AG08396 (cell line): ENCODE measurements around the gene PACRG.
A peak's percentile ranks its signal among the peaks of the same experiment; 100 is the strongest.
"Not testable (repeated sequence)": the region's sequence is repeated elsewhere in the genome, so short reads cannot be mapped to it uniquely, and the experiment has no call there.

Experiments
- DNase-seq: peaks from one replicate; pipeline ENCODE4 v3.0.0; 2012; ENCODE audit warnings: low spot score, mixed read lengths

The PACRG gene

GRCh38 chr6:162727322-162728182, at the start of gene PACRG, which contains the start of gene PRKN:
Gene PACRG, plus strand, starts transcription at chr6:162727974.
Gene PRKN, minus strand, starts transcription at chr6:162727766.
- peak; percentile 99 for DNase-seq

DNA sequence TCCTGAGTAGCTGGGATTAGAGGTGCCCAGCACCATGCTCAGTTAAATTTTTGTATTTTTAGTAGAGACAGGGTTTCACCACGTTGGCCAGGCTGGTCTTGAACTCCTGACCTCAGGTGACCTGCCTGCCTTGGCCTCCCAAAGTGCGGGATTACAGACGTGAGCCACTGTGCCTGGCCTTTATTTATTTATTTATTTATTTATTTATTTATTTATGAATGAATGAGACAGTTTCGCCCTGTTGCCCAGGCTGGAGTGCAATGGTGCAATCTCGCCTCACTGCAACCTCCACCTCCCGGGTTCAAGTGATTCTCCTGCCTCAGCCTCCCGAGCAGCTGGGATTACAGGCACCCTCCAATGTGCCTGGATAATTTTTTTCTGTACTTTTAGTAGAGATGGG, 48.9 kb upstream of the PACRG start:
- not testable (repeated sequence) for DNase-seq

- no peak for DNase-seq
Observed at GRCh38 chr6:162679681-162680080, 48.1 kb upstream of the PACRG start.

DNA sequence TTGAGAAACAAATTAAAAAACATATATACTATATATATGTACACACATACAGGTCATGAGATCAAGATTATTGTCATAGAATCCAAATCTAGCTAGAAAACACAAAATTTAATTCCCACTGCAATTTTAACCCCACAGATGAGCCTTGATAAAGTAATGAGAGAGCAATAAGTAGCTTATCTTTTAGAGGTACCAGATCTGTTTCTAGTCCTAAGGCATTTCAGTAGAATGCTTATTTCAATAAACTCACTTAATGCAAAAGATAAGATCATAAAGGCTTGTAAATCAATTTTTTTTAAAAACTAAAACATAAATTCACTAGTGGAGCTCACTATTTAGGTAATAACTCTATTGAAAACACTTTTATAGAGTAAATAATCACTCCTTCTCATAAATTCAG, 47.4 kb upstream of the PACRG start:
- DNase-seq, result no peak

GRCh38 chr6:162680871-162681270, 46.9 kb upstream of the PACRG start:
- DNase-seq, result no peak

- no peak for DNase-seq
Observed at GRCh38 chr6:162681447-162681846, 46.3 kb upstream of the PACRG start.

- DNase-seq, result no peak
Observed at GRCh38 chr6:162683135-162683534, 44.6 kb upstream of the PACRG start.

DNA sequence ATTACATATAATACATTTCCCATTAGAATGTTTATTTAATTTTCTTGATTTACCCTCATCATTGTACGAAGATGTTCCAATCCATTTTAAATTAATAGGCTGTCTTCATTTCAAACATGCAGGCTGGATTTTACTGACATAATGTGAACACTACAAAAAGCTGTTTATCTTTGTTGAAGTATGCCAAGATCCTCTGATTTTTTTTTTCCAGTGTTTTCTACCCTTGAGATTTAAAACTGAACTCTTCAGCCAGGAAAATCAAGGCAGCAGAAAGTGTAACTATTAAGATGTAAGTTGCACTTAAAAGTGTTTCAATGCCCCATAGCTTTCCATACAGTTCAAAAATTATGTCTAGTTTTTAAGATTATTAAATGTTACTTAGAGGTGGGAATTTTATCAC, 43.7 kb upstream of the PACRG start:
- no peak for DNase-seq

- DNase-seq, result no peak
Observed at GRCh38 chr6:162684961-162685360, 42.8 kb upstream of the PACRG start.

- no peak for DNase-seq
Observed at GRCh38 chr6:162685586-162685985, 42.2 kb upstream of the PACRG start.

DNA sequence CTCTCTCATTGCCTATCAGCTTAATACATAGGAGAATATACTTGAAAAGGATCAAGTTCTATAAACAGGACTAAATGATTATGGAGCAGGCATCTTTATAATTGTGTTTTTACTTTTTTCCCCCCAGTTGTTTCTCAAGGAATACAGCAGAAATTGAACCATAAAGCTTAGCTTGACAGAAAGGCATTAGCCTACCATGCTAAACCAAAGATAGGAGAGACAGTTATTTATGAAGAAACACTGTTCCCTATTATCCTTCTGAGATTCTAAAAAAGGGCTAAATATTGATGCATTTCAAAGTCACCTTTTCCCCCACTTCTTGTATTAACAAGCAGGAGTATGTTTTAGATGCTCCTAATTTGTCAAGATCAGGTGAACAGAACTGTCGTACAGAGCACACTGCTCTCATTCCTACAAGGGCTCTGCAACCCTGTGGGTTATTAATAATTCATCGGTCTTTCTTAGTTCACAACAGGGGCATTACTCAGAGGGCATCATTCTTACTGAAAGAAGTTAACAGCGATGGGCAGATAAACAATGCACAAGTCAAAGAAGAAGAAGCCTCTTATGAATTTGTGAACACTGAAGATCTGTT, 38.9 kb upstream of the PACRG start:
- DNase-seq, result no peak

- DNase-seq, result no peak
Observed at GRCh38 chr6:162690158-162690557, 37.6 kb upstream of the PACRG start.

GRCh38 chr6:162697872-162698403, 29.8 kb upstream of the PACRG start:
- no peak for DNase-seq

- DNase-seq, result no peak
Observed at GRCh38 chr6:162698440-162698839, 29.3 kb upstream of the PACRG start.

- DNase-seq, result no peak
Observed at GRCh38 chr6:162699961-162700360, 27.8 kb upstream of the PACRG start.

DNA sequence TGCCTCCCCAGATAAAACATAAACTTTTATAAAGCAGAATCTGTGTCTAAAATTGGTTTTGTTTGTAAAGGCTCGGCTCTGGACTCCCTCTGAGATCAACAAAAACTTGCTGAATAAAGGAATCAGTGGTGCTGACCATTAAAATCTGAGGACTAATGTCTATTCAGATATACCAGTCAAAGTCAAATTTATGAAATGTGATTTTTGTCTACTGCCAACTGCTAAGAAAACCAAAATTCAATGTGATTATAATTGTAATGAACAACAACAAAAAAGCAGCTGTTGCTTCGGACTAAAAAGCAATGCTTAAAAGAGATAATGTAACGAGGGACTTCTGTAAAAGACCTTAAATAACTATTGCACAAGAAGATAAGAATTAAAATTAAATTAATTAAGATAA, 26.8 kb upstream of the PACRG start:
- no peak for DNase-seq

GRCh38 chr6:162701551-162701950, 26.2 kb upstream of the PACRG start:
- DNase-seq, result no peak

DNA sequence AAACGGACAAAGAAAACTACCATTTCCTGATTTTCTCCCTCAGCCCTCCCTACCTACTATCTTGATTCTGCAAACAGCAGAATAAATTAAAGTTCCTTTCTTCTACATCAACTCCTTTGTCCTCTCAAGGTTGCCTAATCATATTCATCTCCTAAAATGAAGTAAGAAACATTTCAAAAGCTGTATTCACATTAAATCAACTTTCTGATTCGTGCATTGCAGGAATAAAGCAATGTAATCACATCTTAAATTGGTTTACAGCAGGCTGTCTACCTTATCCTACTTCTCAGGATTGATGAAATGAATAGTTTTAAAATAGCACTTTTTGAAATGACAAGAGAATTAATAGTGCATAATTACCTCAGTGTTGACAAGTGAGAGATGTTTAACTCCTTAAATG, 25.3 kb upstream of the PACRG start:
- no peak for DNase-seq

- DNase-seq, result no peak
Observed at GRCh38 chr6:162704001-162704400, 23.8 kb upstream of the PACRG start.

DNA sequence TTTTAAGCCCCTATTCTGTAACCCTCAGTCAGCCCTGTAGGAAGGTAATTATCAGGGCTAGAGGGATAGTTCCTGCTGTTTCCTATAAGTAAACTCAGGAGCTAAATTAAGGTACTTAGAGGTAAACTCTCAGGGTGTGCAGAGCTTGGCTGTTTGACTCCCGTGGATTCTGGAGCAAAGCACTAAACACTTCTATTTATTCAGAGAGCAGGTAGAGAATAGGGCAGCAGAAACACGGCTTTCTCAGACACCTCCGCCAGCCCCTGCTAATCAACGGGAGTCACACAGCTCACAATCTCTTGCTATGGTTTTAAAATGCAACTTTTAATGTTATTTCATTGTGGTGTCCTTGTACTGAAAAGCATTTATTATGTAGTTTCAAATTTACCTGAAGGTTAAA, 22.0 kb upstream of the PACRG start:
- no peak for DNase-seq

- no peak for DNase-seq
Observed at GRCh38 chr6:162706232-162706631, 21.5 kb upstream of the PACRG start.

- DNase-seq, result no peak
Observed at GRCh38 chr6:162708971-162709370, 18.8 kb upstream of the PACRG start.

DNA sequence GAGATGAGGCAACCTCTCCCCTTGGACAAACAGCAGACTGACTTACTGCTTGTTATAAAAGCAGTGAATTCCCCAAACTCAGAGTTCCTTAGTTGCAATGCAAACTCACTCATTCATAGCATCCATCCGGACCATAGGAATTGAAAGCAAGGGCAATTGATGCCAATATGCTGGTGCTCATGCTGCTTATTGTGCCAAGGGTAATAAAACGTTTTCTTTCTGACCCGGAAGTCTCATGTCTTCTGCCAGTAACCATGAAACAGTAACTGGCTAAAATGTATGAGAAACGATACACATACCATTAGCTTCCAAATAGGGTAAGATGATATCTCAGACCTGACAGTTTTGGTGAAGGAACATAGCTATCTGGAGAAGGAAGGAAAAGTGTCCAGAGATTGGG, 18.3 kb upstream of the PACRG start:
- no peak for DNase-seq
